NCI-H2227 (cell line): Measurements from ENCODE around the gene GPRIN3.
"Not testable (repeated sequence)": the region's sequence is repeated elsewhere in the genome, so short reads cannot be mapped to it uniquely, and the experiment has no call there.

Experiments used
- DNase-seq: peaks from one replicate; lab custom pipeline; 2025; ENCODE audit not compliant: unreplicated experiment; lab: John Stamatoyannopoulos, UW

Gene GPRIN3

DNA sequence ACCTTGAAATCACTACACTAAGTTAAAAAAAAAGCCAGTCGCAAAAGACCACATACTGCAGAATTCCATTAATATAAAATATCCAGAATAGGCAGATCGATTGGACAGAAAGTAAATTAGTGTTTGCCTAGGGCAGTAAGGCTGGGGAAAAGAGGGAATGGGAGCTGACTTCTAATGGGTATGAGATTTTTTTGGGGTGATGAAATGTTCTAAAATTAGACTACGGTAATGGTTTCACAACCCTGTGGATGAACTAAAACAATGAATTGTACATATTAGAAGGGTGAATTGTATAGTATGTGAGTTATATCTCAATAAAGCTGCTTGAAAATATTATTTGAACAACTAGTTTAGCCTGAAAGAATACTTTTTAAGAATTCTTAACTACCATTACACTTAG is 6.7 kb upstream of the GPRIN3 start:
- no peak for DNase-seq

DNA sequence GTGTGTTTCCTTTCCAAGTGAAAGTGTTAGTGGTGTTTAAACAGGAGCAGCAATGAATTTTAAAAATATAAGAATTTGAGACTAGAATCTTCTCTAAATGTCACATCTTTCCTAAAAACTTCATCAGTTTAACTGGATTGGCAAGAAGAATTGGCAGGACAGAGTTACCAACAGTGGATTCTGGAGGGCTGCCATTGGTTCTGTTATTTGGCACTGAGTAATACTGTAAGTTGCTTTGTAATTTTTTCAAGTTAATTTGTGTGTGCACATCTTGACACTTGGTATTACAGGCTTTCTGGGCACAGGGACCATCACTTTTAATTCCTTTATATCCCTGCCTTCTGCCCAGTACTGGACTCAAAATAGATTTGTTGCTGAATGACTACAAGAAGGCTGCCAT is 4.5 kb upstream of the GPRIN3 start:
- DNase-seq, result no peak

DNA sequence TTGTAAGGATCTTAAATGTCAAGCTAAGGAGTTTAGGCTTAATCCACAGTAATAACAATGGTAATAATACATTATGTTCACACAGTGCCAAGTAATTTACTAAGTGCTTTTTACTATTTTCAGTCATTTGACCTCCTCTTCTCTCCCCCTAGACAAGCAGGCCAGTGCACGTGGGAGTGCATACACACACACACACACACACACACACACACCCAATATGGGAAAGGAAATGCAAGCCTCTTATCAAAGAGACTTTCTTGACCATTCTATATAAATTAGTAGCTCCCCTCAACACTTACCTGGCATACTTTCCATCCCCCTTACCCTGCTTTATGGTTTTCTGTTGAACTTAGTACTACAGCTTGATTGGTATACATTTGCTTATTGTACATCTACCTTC is 3.8 kb upstream of the GPRIN3 start:
- DNase-seq, result no peak

DNA sequence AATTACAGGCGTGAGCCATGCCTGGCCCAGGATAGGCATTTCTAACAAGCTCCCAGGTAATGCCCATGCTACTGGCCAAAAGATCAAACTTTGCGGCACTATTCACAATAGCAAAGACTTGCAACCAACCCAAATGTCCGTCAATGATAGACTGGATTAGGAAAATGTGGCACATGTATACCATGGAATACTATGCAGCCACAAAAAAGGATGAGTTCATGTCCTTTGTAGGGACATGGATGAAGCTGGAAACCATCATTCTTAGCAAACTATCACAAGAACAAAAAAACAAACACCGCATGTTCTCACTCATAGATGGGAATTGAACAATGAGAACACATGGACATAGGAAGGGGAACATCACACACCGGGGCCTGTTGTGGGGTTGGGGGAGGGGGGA is 1.6 kb upstream of the GPRIN3 start:
- DNase-seq, result not testable (repeated sequence)

DNA sequence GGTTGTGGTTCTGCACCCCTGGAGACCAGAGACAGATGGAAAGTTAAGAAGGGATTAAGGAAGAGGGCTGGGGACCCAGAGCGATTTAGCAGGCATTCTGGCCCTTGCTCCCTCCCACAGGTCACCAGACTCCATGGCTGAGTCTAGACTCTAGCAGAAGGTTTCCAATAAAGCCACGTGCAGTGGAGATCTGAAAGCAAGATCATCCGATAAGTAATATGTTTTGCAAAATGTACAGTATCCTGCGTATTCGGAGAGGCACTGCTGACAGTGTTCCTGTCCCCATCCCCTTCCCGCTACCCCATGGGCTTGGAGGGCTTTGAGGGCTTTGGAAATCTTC is 531 bp upstream of the GPRIN3 start:
- DNase-seq, result no peak

DNA sequence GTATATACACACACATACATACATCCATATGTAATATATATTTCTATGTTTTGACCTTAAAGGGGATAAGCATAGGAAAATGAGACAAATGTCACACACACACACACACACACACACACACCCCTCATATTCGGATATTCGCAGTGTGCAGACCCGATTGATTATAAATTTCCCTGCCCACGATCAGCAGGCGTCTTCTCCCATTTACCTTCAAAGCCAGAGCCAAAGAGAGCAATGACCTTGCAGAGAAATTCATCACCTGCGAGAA is 488 bp downstream of the GPRIN3 start:
- no peak for DNase-seq

DNA sequence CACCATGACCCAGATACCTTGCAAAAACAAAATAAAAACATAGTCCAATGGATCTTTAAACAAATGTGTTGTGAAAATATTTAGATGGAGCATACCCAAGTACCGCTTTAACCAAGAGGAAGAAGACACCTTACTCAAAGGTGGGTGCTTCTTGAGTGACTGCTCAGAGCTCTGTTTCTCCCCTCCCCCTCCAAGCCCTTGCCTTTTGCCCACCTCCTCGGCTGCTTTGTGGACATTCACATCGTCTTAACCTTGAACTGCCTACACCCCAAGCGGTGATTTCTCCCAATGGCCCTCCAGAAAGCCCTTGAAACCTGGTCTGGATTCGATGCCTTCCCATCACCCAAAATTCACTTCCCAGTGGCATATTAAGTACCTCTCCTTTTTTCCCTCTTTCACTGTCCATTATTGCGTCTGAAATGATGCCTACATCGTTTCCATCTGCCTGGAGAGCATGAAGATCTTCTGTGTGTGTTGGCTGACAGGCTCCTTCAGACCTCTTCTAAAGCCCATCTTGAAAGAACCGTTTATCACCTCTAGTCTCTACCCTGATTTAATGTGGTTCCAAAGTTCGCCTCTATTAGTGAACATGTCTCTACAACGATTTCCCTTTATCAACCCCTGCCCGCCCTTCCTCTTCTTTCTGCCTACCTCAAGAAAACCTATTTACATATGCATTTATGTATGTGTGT is 968 bp downstream of the GPRIN3 start:
- DNase-seq, result no peak

DNA sequence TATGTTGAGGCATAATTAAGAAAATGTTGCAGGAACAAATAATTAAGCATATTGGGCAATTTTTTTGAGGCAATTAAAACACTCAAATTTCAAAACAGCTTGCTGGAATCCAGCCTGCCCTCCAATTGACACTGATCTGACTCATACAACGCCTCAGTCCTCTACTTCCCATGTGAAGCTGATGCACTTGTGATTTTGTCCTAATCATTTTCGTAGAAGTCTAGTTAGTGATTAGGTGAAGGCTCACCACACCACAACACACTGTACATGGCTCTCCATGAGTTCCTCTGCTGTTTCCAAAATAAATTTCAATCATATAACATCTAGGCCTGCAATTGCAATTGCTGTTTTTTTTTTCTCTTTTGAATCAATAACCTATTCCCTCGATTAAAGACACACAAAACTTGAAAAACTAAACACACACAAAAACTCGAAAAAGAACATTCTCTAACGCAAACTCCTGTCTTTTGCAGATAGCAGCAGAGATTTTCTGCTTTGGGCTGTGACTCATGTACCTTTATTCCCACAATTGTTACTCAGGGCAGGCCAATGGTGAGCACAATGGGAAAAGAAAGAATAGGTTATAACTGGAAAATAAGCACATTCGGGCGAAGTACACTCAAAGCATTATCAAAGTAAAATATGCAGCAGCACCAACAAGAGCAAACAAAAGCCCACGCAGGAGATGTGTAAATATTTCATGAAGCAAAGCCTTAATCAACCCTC is 1.7 kb downstream of the GPRIN3 start:
- DNase-seq, result no peak

DNA sequence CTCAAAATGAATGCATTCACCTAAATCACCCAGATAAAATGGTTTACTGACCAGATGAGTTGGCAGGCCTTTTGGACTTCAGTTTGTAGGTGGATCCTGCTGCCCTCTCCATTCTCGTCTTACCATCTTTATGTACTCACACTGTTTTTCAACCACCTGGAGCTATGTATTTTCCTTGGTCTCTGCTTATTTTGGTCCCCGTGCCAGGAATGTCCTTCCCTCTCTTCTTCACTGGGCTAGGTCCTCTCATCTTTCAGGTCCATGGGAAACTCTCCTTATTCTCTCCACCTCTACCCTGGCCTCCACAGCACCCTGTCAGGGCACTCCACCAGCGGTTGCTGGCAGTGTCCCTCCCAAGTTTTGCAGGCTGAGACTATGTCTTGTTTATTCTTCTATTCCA is 2.6 kb downstream of the GPRIN3 start:
- no peak for DNase-seq

DNA sequence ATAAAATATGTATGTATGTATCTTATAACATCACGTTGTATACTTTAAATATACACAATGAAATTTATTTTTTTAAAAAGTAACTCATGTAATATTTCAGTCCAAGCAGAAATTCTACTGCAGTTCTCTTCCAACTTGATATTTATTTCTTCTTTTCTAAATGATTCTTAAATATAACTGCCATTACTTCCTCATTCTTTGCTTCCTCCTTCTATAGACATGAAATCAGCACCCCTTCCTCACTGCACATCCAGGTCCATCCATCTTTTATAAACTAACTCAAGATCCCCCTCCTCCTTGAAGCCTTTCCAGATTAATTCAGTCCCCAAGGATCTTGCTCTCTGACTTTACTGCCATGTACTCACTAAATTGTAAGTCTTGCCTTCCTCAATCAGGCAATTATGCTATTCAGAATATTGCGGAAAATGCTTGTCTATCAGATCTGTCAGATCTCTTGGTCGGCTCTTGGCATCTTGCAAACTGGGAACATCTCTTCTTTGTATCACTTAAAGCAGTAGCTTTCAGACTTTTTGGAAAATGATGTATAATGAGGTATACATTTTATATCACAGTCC is 3.7 kb downstream of the GPRIN3 start:
- no peak for DNase-seq

DNA sequence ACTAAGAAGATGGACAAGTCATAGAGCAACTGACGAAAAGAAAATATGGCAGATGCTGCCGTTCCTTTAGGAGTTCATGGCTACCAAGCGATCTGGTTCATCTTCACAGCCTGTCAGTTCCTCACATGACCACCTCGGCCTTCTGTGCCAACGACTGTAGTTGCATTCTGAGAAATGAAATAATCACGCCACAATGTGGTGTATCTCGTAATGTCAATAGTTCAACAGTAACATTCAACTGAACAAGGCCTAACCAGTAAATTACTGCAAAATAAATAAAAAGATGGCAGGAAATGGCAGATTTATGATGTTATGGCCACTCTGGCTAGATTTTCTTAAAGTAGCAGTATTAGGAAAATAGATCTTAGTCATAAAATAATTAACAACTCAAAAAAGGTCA is 4.4 kb downstream of the GPRIN3 start:
- peak; percentile 67 for DNase-seq

DNA sequence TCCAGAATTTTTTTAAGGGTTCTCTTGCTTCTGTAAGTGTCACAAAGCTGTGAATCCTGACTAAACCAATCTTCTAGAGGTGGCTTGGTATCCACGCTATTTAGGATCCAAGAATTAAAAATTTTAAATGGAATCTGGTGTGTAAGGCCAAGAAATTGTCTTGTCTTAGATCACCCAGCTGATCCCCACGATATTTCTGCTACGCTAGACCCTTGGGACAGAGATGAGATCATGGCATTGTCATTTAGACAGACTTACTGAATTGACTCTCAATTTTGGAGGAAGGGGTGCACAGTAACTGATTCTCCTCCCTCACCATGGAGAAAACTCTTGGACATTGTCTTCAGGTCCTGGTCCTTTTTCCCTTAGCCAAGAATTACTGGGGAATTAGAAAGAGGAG is 5.7 kb downstream of the GPRIN3 start:
- no peak for DNase-seq

DNA sequence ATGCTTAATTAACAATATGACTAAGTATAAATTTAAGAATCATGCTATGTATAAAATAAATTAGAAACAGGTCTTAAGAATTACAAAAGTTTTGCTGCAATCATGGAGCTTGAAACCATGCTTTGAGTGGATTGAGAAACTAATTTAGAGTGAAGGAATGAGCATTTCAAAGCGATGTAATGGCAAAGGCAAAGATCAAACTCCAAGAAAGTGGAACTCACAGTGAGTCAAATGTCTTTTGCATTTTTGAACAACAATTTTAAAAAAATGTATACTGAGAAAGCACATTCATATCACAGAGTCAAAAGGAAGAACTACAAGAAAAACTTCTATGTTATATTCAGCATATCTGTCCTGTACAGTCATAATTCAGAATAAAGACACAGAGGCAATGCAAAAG is 6.6 kb downstream of the GPRIN3 start:
- no peak for DNase-seq

DNA sequence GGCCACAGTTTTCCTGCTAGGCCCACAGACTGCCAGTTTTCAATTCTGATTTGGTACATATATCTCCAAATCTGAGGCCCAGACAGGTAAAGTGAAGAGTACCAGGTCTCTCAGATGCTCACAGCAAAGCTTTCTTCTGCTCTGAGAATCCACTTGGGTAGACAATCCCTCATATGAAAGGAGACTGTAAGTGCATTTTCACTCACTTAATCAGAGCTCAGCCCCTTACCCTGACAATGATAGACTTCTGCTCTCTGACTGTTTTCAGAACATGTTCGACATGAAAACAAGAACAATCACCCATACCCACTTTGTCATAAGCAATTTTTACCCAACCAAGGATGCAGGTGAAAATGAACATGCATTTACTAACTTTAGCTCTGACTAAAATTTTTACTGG is 7.1 kb downstream of the GPRIN3 start:
- no peak for DNase-seq

DNA sequence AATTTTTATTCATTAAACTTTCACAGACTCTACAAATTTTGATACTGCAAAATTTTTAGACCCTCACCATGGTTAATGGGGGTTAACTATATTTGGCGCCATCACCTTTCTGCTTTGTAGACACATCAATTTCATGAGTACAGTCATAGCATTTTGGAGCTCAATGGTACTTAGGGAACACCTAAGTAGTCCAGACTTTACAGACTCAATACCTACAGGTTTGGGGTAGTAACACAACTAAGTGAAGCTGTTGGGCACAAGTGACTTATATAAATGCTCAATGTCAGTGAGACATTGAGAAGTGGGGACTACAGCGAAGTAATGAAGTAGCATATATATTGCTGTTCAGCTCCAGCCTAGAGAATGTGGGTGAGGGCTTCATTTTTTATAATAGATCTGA is 7.5 kb downstream of the GPRIN3 start:
- DNase-seq, result no peak

DNA sequence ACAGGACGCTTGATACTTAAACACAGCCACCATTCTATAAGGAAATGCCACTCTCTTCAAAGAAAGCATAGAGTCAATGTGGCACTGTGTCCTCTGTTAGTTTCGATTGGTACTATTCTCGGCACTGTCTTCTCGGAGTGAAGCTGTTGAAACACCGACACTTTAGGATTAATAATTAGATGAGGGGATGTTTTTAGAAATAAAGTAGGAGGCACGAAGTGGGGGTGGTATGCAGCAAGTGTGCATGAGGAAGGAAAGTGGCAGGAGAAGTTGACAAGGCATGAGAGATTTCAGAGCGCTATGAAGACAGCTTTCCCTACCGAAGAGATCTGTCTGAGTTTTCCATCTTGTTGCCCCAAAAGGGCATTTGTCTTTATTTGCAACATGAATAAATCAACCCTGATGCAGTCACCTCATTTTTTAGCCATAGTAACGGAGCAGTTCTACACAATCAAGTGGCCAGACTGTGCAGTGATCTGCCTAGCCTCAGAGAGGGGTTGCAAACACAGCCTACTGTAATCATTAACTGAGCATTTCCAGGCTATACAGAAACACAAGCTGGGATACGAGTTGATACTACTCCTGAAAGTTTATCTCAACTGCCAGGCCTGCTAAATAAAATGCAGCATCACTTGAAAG is 8.3 kb downstream of the GPRIN3 start:
- DNase-seq, result no peak

DNA sequence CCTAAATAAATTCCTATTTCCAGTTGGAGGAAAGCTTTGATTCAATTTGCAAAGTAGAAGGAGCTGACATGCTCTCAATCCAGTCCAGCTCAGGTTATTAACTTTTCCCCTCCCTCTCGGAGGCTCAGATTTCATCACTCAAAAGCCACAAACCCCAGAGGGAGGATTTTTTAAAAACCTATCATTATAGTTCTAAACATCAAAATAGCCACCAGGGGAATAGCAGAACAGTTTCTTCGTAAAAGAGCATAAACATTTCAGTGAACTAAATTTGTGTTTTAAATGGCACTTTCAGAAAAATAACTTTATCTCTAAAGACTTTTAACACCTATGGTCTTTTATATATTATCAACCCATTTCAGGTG is 8.8 kb downstream of the GPRIN3 start:
- peak; percentile 20 for DNase-seq

DNA sequence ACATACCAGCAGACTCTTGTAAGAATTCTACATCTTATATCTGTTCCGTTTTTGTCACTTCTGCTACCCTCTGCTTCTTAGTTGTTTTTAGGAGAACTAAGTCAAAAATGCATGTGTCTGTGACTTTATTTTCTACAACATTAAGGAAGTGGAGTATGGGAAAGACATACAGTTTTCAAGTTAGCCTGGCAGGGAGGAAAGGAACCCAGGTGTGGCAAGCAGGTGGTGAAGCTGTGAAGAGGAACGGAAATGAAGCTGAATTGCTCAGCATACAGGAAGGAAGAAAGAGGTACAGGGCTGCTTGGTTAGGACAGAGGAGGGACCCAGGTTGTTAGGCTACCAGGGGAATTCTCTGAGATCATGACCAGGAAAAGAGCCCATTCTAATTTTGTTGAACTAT is 9.4 kb downstream of the GPRIN3 start:
- no peak for DNase-seq

DNA sequence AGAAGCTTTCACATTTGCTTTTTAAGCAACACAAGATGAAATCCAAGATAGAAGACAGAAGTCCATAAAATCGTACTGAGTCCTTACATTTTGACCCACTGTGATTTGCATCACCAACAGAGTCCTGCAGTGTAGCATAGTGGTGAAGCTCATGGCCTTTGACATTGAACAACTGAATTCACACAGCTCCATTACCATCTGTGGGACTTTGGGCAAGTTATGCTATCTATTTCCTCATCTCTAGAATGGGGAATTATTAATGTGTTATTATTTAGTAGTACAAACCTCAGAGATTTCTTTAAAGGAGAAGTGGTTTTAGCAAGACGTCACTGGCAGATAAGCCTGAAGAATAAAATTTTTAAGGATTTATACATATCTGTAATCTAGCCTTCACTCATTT is 10.7 kb downstream of the GPRIN3 start:
- DNase-seq, result no peak

DNA sequence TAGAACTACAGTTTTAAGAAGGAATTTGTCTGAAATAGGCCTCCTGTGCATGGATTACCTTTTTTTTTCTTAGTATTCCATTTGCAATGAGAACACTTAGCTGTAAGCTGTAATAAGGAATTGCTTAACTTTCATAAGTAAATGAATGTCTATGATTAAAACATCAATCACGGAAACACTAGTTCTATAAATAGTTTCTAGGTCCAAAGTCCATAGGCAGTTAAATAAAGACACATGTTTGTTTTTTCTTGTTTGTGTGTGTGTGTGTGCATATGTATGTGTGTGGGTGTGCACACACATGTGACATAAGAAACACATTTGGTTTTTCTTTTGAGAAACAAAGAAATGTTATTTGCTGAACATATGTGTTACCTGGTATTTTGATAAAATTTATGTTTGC is 11.2 kb downstream of the GPRIN3 start:
- DNase-seq, result no peak

DNA sequence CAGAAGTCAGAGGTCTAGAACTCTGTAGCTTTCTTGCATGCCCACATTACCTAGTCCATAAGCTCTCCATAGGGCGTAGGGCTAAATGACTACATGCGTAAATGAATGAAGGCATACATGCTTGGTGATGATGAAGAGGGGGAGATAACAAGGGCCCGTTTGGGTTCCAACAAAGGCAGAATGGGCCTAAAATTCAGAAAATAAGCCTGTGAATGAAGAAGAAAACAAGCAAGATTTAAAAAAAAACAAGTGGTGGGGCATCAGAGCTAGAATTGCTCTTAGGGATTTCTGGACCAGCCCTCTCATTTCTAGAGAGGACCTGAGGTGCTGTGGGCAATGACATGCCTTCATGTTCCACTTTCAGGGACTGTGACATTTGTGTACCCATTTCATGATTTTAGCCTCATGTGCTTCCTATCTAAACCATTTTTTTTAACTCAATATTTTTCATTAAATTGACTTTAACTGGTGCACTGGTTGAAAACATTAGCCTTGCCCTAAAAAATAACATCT is 12.1 kb downstream of the GPRIN3 start:
- DNase-seq, result no peak

DNA sequence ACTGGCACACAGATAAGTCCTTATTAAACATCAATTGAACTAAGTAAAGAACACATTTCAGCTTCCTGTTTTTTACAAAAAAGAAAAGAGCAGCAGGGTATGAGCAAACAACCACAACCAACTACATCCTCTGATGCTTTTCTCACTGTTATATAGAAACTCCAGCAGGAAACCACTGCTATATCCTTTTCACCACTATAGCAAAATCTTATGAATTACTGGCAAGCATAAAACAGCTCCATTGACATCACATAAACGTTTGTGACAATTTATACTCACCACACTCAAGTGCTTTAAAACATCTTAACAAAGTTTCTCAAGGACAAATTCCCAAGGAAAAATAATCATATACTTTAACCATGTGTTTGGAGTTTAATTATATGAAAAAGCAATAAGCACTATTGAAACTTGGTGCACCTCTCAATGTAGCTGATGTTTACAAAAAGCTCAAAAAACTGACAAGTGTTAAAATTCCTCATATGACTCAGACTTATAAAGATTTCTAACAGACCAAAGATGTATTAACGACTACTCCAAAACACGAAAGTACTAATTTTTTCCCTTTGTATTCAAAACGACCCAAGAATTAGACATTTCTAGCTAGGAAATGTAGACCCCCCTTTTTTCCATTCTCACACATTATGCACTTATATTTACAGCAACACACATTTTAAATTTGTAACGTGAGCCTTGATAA is 12.9 kb downstream of the GPRIN3 start:
- DNase-seq, result no peak
